IPS-11a (cell line): ENCODE results near the gene CALCR.
"Not testable (repeated sequence)": the region's sequence is repeated elsewhere in the genome, so short reads cannot be mapped to it uniquely, and the experiment has no call there.

Experiments
- H3K4me3 ChIP-seq: one replicate; pipeline ENCODE4 v1.5.1; 2013; ENCODE audit warnings: low read depth, low read length, control low read depth

CALCR gene

GRCh38 chr7:93574646-93575554 lies at the start of gene CALCR:
TSS of gene CALCR (minus strand) at chr7:93574724. CDS start at chr7:93486981, 87,743 bp downstream.
- H3K4me3 ChIP-seq, result peak within 1 kb of the TSS; percentile 53

- no peak overlapping the region for H3K4me3 ChIP-seq
These were observed 49.3 kb upstream of the CALCR start for GRCh38 chr7:93623816-93624215.

- no peak overlapping the region for H3K4me3 ChIP-seq
These were observed 47.8 kb upstream of the CALCR start for GRCh38 chr7:93622036-93623033.

- H3K4me3 ChIP-seq, result no peak overlapping the region
These were observed 46.3 kb upstream of the CALCR start for GRCh38 chr7:93620864-93621263.

- no peak overlapping the region for H3K4me3 ChIP-seq
These were observed 45.5 kb upstream of the CALCR start for GRCh38 chr7:93620057-93620456.

- no peak overlapping the region for H3K4me3 ChIP-seq
These were observed 26.8 kb upstream of the CALCR start for GRCh38 chr7:93601363-93601762.

GRCh38 chr7:93594250-93594649 lies 19.7 kb upstream of the CALCR start:
- no peak overlapping the region for H3K4me3 ChIP-seq

GRCh38 chr7:93592588-93593266 lies 18.2 kb upstream of the CALCR start:
- no peak overlapping the region for H3K4me3 ChIP-seq

GRCh38 chr7:93591224-93592050 lies 16.9 kb upstream of the CALCR start:
- H3K4me3 ChIP-seq, result not testable (repeated sequence)

- not testable (repeated sequence) for H3K4me3 ChIP-seq
These were observed 11.9 kb upstream of the CALCR start for GRCh38 chr7:93586479-93586865.

- H3K4me3 ChIP-seq, result not testable (repeated sequence)
These were observed 11.4 kb upstream of the CALCR start for GRCh38 chr7:93585694-93586478.

GRCh38 chr7:93579431-93579830 lies 4.9 kb upstream of the CALCR start:
- H3K4me3 ChIP-seq, result no peak overlapping the region

- H3K4me3 ChIP-seq, result no peak overlapping the region
These were observed 4.2 kb upstream of the CALCR start for GRCh38 chr7:93578762-93579161.

- H3K4me3 ChIP-seq, result peak overlapping the region; percentile 53
These were observed 1.3 kb upstream of the CALCR start for GRCh38 chr7:93575555-93576399.

GRCh38 chr7:93574269-93574645 lies 267 bp downstream of the CALCR start:
- peak overlapping the region; percentile 53 for H3K4me3 ChIP-seq

GRCh38 chr7:93569189-93569588 lies 5.3 kb downstream of the CALCR start:
- no peak overlapping the region for H3K4me3 ChIP-seq

- no peak overlapping the region for H3K4me3 ChIP-seq
These were observed 7.6 kb downstream of the CALCR start for GRCh38 chr7:93566876-93567275.

GRCh38 chr7:93563584-93563983 lies 10.9 kb downstream of the CALCR start:
- H3K4me3 ChIP-seq, result no peak overlapping the region
